ENCODE results near the gene CYTH3.
A peak's percentile ranks its signal among the peaks of the same experiment; 100 is the strongest.

CYTH3 gene

DNA sequence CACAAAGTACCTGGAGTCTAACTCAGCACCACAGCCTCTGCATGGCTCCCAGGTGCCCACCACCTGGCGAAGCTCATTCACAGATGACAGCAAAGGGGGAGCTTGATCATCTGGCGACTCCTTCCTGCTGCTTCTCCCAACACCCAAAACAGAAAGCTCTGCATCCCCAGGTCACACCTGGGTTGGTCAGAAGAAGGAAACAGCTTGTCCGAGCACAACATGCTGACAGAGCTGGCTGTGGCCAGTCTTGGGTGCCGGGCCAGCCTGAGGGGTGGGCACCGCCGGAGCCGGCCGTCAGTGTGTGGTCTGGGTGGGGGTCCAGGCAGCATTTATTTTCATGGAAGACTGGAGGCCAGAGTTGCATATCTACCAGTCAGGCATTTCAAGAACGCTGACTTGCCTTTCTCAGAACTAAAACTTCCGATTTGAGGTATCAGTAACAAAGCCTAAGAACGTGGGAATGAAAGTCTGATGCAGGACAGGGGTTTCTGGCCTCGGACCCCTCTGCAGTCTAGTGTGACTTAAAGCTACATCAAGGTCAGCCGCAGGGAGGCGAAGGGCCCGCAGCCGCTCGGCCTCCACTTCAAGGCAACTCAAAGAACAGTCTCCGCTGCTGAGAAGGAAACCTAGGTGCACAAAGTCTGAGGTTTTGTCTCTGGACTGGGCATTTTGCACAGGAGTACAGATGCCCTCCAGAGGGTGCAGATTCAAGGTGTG, 109.6 kb downstream of the CYTH3 start:
- TF ChIP-seq, protein P1, sequence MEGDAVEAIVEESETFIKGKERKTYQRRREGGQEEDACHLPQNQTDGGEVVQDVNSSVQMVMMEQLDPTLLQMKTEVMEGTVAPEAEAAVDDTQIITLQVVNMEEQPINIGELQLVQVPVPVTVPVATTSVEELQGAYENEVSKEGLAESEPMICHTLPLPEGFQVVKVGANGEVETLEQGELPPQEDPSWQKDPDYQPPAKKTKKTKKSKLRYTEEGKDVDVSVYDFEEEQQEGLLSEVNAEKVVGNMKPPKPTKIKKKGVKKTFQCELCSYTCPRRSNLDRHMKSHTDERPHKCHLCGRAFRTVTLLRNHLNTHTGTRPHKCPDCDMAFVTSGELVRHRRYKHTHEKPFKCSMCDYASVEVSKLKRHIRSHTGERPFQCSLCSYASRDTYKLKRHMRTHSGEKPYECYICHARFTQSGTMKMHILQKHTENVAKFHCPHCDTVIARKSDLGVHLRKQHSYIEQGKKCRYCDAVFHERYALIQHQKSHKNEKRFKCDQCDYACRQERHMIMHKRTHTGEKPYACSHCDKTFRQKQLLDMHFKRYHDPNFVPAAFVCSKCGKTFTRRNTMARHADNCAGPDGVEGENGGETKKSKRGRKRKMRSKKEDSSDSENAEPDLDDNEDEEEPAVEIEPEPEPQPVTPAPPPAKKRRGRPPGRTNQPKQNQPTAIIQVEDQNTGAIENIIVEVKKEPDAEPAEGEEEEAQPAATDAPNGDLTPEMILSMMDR (IDR thresholded peaks at IDR 0.05; ENCODE audit: low read depth, low read length), result no peak
- DNase-seq (ENCODE audit: extremely low read depth, low read depth), result no peak

DNA sequence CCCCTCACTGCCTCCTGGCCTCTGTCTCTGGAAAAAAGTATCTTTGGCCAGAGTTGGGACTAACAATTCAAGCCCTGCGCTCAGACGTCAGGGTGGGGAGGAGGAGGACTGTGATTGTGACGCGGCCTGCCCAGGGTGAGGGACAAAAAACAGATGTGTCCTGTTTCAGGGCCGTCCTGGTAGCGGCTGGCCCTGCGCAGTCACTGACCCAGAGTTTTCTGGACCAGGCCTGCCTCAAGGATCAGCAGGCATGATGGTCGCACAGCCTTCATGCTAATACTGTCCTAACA, 110.1 kb downstream of the CYTH3 start:
- TF ChIP-seq, protein P1 (IDR thresholded peaks at IDR 0.05; ENCODE audit: low read depth, low read length), result no peak
- no peak for DNase-seq (ENCODE audit: extremely low read depth, low read depth)

DNA sequence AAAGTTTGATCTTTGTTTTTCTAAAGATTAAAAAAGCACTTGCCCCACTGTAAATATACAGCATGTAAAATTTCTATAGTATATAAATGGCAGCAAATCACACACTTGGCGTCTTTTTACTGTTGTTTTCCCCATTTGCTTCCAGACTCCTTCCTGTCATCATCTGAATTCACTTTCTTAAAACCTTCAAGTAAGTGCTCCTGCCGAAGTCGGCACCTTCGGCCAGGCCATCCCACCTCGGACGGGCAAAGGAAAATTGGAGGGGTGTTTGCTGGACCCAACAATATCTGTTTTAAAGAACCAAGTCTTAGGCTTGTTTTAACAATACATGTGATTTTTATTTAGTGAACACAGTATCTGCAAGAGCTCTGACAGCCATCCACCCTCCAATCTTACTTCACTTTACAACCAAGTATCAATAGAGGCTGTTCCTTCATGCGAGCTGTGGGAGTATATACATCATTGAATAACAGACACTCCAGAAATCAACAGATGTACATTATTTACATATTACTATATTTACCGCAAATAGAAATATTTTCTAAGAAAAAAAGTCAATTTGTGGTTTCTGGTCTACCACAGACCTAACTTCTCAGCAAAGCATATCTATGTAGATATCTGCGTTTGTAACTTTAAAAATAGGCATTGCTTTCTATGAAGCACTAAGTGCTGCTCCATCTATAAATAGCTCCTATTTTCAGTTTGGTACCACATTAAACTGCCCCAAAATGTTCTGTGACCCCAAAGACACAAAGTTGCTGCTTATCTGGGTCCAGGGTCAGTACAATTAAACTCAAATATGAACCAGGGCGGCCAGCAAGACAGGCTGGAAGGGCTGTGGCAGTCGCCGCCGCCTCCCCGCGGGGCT, 110.7 kb downstream of the CYTH3 start:
- TF ChIP-seq, protein P1 (IDR thresholded peaks at IDR 0.05; ENCODE audit: low read depth, low read length), result no peak

DNA sequence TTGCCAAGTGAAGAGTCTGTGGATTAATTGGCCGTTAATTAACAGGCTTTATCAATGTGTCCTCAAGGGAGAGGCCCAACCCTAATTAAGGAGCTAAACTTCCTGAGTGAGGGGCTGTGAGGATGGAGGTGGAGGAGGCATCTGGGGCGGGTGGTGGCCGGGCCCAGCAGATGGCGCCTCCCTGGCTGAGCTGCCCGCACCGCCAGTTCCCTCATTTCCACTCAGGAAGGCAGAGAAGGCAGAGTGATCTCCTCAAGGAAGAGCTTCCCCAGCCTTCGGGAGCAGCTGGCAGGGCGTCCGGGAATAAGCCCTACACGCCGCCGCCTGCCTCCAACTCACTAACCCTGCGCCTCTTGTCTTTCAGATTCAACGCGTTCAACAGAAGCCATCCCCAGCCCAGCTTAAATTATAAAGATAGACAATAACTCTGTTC, 112.2 kb downstream of the CYTH3 start:
- TF ChIP-seq, protein P1 (IDR thresholded peaks at IDR 0.05; ENCODE audit: low read depth, low read length), result peak; percentile 94
- peak; percentile 64 for DNase-seq (ENCODE audit: extremely low read depth, low read depth)

More for the DNA sequence above, 110.7 kb downstream of the CYTH3 start:
- no peak for DNase-seq (ENCODE audit: extremely low read depth, low read depth)

DNA sequence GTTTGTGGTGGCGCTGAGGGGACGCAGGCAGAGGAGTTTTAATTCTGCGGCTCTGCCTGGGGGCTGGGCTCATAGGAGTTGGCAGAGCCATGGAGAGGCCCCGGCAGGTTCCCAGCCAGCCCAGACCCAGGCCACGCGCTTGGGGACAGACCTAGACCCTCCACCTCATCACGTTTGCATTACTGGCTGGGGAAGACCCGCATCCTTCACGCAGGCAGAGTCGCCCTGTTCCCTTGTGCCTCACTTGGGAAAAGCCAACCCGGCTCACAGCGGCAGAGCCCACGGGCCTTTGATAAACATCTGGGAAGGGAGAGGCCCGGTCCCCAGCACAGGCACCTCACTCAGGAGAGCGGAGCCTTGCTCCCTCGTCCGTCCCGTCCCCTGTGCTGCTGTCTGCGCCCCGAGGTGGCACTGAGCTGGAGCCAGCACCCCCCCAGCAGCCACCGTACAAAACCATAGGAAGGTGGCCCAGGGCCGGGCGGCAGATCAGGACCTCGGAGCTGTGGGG, 112.8 kb downstream of the CYTH3 start:
- no peak for DNase-seq (ENCODE audit: extremely low read depth, low read depth)
- TF ChIP-seq, protein P1 (IDR thresholded peaks at IDR 0.05; ENCODE audit: low read depth, low read length), result no peak

DNA sequence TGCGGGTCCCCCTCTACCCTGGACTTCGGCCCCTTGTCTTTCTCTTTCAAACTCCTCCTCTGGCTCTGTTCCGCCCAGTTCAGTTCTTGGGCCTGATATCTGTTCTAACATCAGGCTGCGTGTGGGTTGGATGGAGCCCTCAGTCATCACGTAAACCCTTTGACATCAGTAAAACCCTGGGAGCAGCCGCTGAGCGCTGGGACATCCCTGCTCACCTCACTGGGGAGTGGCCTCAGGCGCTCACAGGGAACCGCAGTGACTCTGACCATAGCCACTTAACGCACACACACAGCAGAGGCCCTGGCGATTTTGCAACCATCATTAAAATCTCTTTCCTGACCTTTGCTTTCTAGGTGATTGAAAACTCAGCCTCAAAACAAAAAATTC, 113.3 kb downstream of the CYTH3 start:
- TF ChIP-seq, protein P1 (IDR thresholded peaks at IDR 0.05; ENCODE audit: low read depth, low read length), result no peak
- DNase-seq (ENCODE audit: extremely low read depth, low read depth), result no peak

Data from AG09319 (cell line).